OCI-LY1 (cell line): ENCODE measurements around the gene CDCA3.

Experiments
- H2AFZ ChIP-seq: fragments of 200-600 bp; sonication (generic), shearing (Covaris generic); 2 replicates; pipeline ENCODE4 v1.6.0; 2014; ENCODE audit warnings: antibody characterized with exemption, mild to moderate bottlenecking, low read length
- H3F3A ChIP-seq: fragments of 200-600 bp; sonication (generic), shearing (Covaris generic); 2 replicates; pipeline ENCODE4 v1.6.0; 2014; ENCODE audit warnings: mild to moderate bottlenecking, antibody characterized with exemption, low read length, moderate library complexity; ENCODE audit not compliant: insufficient read depth
- H3K27ac ChIP-seq: fragments of 200-600 bp; sonication (generic); 2 replicates; pipeline ENCODE4 v1.5.1; 2014; ENCODE audit warnings: low read length, mixed run types, mild to moderate bottlenecking, low read depth; ENCODE audit not compliant: poor library complexity, severe bottlenecking
- H3K27me3 ChIP-seq: fragments of 200-600 bp; sonication (generic); 2 replicates; pipeline ENCODE4 v1.6.0; 2014; ENCODE audit warnings: antibody characterized with exemption, mild to moderate bottlenecking, low read length, moderate library complexity; ENCODE audit not compliant: insufficient read depth
- H3K36me3 ChIP-seq: fragments of 200-600 bp; sonication (generic); 2 replicates; pipeline ENCODE4 v1.6.1; 2014; ENCODE audit warnings: mild to moderate bottlenecking, antibody characterized with exemption, low read length, moderate library complexity, mixed read lengths; ENCODE audit not compliant: insufficient read depth
- H3K4me1 ChIP-seq: fragments of 200-600 bp; sonication (generic); 2 replicates; pipeline ENCODE4 v1.5.1; 2014; ENCODE audit warnings: mild to moderate bottlenecking, low read length, moderate library complexity; ENCODE audit not compliant: insufficient read depth, severe bottlenecking
- H3K4me2 ChIP-seq: fragments of 200-600 bp; sonication (generic), shearing (Covaris generic); 2 replicates; pipeline ENCODE4 v1.6.1; 2014; ENCODE audit warnings: low read length
- H3K4me3 ChIP-seq: fragments of 200-600 bp; sonication (generic); 2 replicates; pipeline ENCODE4 v1.5.1; 2014; ENCODE audit warnings: low read length, low read depth, mild to moderate bottlenecking, mixed read lengths; ENCODE audit not compliant: poor library complexity, severe bottlenecking
- H3K79me2 ChIP-seq: fragments of 200-600 bp; shearing (Covaris generic); 2 replicates; pipeline ENCODE4 v1.6.1; 2016; ENCODE audit warnings: mixed run types, low read length, mixed read lengths; ENCODE audit not compliant: insufficient read depth
- H3K9ac ChIP-seq: fragments of 200-600 bp; sonication (generic), shearing (Covaris generic); 2 replicates; pipeline ENCODE4 v1.6.1; 2014; ENCODE audit warnings: mild to moderate bottlenecking, low read length, mixed read lengths
- H3K9me2 ChIP-seq: fragments of 200-600 bp; sonication (generic), shearing (Covaris generic); 2 replicates; pipeline ENCODE4 v1.6.1; 2014; ENCODE audit warnings: low read depth, mild to moderate bottlenecking, low read length, mixed read lengths
- H3K9me3 ChIP-seq: fragments of 200-600 bp; shearing (Covaris generic); 2 replicates; pipeline ENCODE4 v1.6.1; 2014; ENCODE audit warnings: low read length, mixed read lengths
- H4K20me1 ChIP-seq: fragments of 200-600 bp; sonication (generic), shearing (Covaris generic); 2 replicates; pipeline ENCODE4 v1.6.0; 2016; ENCODE audit warnings: mild to moderate bottlenecking, low read length; ENCODE audit not compliant: insufficient read depth
- CTCF ChIP-seq: fragments of 200-600 bp; sonication (generic), shearing (Covaris generic); IDR thresholded peaks from 2 replicates; pipeline ENCODE4 v1.5.1; 2017; ENCODE audit warnings: mild to moderate bottlenecking, antibody characterized with exemption, low read length, moderate library complexity, mixed read lengths
- EZH2 ChIP-seq: fragments of 200-600 bp; sonication (generic), shearing (Covaris generic); IDR thresholded peaks from 2 replicates; pipeline ENCODE4 v1.8.0; 2017; ENCODE audit warnings: borderline replicate concordance, mixed run types, mild to moderate bottlenecking, antibody characterized with exemption, low read length, moderate library complexity, mixed read lengths

The CDCA3 gene

GRCh38 chr12:6851153-6851920, at the start of gene CDCA3:
Gene CDCA3 (minus strand): TSS chr12:6851286. CDS start chr12:6850952, 334 bp downstream.
- Histone ChIP-seq H3K9me2 (no peaks in the 10 kb centered on the region), H3K4me3 (peak within 1 kb of the TSS; percentile 80), H3F3A (no peaks in the 10 kb centered on the region), H3K27me3 (no peaks in the 10 kb centered on the region), H2AFZ (no peak within 1 kb of the TSS), H3K4me1 (peaks cover 36% of the 10 kb centered on the region), H3K9ac (peak within 1 kb of the TSS; percentile 93), H3K79me2 (peaks cover 20% of the 10 kb centered on the region), H3K27ac (peak within 1 kb of the TSS; percentile 83), H4K20me1 (no peaks in the 10 kb centered on the region), H3K9me3 (no peaks in the 10 kb centered on the region), H3K4me2 (peak within 1 kb of the TSS; percentile 83), H3K36me3 (peaks cover 51% of the 10 kb centered on the region)
- TF ChIP-seq EZH2 (no peak), CTCF (no peak)

- Histone ChIP-seq H3K36me3 (no peaks in the 10 kb centered on the region), H3K9me2 (no peaks in the 10 kb centered on the region), H3K27me3 (no peaks in the 10 kb centered on the region), H3K27ac (no peak overlapping the region), H3K4me3 (no peak overlapping the region), H3K79me2 (no peaks in the 10 kb centered on the region), H3K9ac (no peak overlapping the region), H4K20me1 (no peaks in the 10 kb centered on the region), H3F3A (no peaks in the 10 kb centered on the region), H3K4me1 (peaks cover 18% of the 10 kb centered on the region), H3K4me2 (no peak overlapping the region), H2AFZ (no peak overlapping the region), H3K9me3 (no peaks in the 10 kb centered on the region)
- TF ChIP-seq EZH2, result no peak
- TF ChIP-seq CTCF, result no peak
Measured at GRCh38 chr12:6899837-6900519, 48.9 kb upstream of the CDCA3 start.

- no peaks in the 10 kb centered on the region for H3K9me3 ChIP-seq
- no peaks in the 10 kb centered on the region for H3K79me2 ChIP-seq
- H3K27me3 ChIP-seq, result no peaks in the 10 kb centered on the region
- no peaks in the 10 kb centered on the region for H4K20me1 ChIP-seq
- H3K9me2 ChIP-seq, result no peaks in the 10 kb centered on the region
- TF ChIP-seq CTCF (no peak), EZH2 (no peak)
- H2AFZ ChIP-seq, result no peak overlapping the region
- H3K36me3 ChIP-seq, result no peaks in the 10 kb centered on the region
- no peak overlapping the region for H3K4me2 ChIP-seq
- no peak overlapping the region for H3K4me3 ChIP-seq
- H3K27ac ChIP-seq, result no peak overlapping the region
- no peaks in the 10 kb centered on the region for H3F3A ChIP-seq
- H3K9ac ChIP-seq, result no peak overlapping the region
- peaks cover 16% of the 10 kb centered on the region for H3K4me1 ChIP-seq
Measured at GRCh38 chr12:6899427-6899826, 48.3 kb upstream of the CDCA3 start.
